IMR-90 (cell line): ENCODE results near the gene IL36B.

Source experiments
- MAZ ChIP-seq: IDR thresholded peaks from 2 replicates; pipeline ENCODE4 v1.6.1; 2012; ENCODE audit warnings: low read depth, mild to moderate bottlenecking, low read length, improper control_type of control experiment, moderate library complexity, borderline replicate concordance
- POLR2A ChIP-seq: IDR thresholded peaks from 2 replicates; pipeline ENCODE4 v1.6.1; 2012; ENCODE audit warnings: mild to moderate bottlenecking, low read depth, low read length
- TF ChIP-seq, protein P1 (sequence below): conservative IDR thresholded peaks from 2 replicates; pipeline ENCODE4 v1.5.1; 2012; ENCODE audit warnings: mild to moderate bottlenecking, low read depth, low read length, improper control_type of control experiment
- TF ChIP-seq, protein P2 (sequence below): fragments of 150-350 bp; IDR thresholded peaks from 2 replicates; pipeline ENCODE4 v1.6.1; 2017; ENCODE audit warnings: mild to moderate bottlenecking, antibody characterized with exemption, low read length, low read depth
- TF ChIP-seq, protein P3 (sequence below): fragments of 150-350 bp; IDR thresholded peaks from 2 replicates; pipeline ENCODE4 v1.6.1; 2016; ENCODE audit warnings: low read depth, mild to moderate bottlenecking, low read length, moderate library complexity, borderline replicate concordance

DNA sequence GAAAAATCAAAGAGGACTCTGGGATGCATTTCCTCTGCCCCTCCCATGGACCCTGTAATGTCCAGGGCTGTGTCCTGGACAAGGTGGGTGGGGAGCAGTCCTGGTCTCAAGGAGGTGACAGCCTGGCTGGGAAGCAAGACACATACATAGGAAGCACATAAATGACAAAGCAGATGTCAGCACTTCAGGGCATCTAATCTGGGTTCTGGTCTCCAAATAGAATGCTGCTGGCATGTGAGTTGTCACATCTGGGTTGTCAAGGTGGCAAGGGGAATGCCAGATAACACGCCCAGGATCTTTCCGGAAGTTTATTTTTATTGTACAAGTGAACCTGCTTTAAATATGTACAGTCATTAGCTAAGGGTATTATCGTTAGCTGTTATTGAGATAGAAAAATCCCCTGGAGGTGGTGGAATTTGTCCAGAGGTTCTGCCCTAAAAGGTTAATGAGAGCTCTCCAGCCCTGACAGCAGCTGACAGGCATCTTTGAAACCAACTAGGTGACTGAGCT is 20.7 kb upstream of the IL36B start:
- no peak for TF ChIP-seq POLR2A
- TF ChIP-seq, protein P1, sequence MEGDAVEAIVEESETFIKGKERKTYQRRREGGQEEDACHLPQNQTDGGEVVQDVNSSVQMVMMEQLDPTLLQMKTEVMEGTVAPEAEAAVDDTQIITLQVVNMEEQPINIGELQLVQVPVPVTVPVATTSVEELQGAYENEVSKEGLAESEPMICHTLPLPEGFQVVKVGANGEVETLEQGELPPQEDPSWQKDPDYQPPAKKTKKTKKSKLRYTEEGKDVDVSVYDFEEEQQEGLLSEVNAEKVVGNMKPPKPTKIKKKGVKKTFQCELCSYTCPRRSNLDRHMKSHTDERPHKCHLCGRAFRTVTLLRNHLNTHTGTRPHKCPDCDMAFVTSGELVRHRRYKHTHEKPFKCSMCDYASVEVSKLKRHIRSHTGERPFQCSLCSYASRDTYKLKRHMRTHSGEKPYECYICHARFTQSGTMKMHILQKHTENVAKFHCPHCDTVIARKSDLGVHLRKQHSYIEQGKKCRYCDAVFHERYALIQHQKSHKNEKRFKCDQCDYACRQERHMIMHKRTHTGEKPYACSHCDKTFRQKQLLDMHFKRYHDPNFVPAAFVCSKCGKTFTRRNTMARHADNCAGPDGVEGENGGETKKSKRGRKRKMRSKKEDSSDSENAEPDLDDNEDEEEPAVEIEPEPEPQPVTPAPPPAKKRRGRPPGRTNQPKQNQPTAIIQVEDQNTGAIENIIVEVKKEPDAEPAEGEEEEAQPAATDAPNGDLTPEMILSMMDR: no peak
- TF ChIP-seq, protein P2, sequence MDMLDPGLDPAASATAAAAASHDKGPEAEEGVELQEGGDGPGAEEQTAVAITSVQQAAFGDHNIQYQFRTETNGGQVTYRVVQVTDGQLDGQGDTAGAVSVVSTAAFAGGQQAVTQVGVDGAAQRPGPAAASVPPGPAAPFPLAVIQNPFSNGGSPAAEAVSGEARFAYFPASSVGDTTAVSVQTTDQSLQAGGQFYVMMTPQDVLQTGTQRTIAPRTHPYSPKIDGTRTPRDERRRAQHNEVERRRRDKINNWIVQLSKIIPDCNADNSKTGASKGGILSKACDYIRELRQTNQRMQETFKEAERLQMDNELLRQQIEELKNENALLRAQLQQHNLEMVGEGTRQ: no peak
- TF ChIP-seq MAZ: no peak
- TF ChIP-seq, protein P3, sequence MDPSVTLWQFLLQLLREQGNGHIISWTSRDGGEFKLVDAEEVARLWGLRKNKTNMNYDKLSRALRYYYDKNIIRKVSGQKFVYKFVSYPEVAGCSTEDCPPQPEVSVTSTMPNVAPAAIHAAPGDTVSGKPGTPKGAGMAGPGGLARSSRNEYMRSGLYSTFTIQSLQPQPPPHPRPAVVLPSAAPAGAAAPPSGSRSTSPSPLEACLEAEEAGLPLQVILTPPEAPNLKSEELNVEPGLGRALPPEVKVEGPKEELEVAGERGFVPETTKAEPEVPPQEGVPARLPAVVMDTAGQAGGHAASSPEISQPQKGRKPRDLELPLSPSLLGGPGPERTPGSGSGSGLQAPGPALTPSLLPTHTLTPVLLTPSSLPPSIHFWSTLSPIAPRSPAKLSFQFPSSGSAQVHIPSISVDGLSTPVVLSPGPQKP: no peak
